Epithelial cell of proximal tubule (primary cell): ENCODE data around the gene ASIC3. TPM values are rescaled to one million over a fixed set of nuclear protein-coding genes. Genes with fewer than 3 reads are reported as not detected.

Experiments used
- DNase-seq: peaks from one replicate; pipeline ENCODE4 v3.0.0-alpha.2; 2011; ENCODE audit warnings: low read depth
- H3K4me3 ChIP-seq: 2 replicates; pipeline ENCODE4 v1.5.1; 2011; ENCODE audit warnings: low read depth, mild to moderate bottlenecking, low read length
- total RNA-seq: library from RNA; depleted of rRNA; stranded (reverse); fragments of >200 nt; gene quantifications from 2 replicates; pipeline ENCODE4 v1.2.3, GENCODE V29; 2015
- TF ChIP-seq, protein P1 (sequence below): conservative IDR thresholded peaks from 2 replicates; pipeline ENCODE4 v1.5.1; 2012; ENCODE audit warnings: low read depth, mild to moderate bottlenecking, low read length

The ASIC3 gene
- total RNA-seq, 1 donor from 2014 or later: 2.5 TPM

DNA sequence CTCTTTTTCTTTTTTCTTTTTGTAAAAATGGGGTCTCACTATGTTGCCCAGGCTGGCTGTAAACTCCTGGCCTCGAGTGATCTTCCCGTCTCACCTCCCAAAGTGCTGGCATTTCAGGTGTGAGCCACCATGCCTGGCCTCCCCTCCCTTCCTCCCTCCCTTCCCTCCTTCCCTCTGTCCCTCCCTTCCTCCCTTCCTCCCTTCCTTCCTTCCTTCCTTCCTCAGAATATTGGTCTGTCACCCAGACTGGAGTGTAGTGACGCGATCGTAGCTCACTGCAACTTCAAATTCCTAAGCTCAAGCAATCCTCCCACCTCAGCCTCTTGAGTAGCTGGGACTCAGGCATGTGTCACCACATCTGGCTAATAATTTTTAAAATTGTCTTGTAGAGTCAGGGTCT is 46.3 kb downstream of the ASIC3 start:
- TF ChIP-seq, protein P1, sequence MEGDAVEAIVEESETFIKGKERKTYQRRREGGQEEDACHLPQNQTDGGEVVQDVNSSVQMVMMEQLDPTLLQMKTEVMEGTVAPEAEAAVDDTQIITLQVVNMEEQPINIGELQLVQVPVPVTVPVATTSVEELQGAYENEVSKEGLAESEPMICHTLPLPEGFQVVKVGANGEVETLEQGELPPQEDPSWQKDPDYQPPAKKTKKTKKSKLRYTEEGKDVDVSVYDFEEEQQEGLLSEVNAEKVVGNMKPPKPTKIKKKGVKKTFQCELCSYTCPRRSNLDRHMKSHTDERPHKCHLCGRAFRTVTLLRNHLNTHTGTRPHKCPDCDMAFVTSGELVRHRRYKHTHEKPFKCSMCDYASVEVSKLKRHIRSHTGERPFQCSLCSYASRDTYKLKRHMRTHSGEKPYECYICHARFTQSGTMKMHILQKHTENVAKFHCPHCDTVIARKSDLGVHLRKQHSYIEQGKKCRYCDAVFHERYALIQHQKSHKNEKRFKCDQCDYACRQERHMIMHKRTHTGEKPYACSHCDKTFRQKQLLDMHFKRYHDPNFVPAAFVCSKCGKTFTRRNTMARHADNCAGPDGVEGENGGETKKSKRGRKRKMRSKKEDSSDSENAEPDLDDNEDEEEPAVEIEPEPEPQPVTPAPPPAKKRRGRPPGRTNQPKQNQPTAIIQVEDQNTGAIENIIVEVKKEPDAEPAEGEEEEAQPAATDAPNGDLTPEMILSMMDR: no peak
- H3K4me3 ChIP-seq: no peak overlapping the region
- DNase-seq: no peak

DNA sequence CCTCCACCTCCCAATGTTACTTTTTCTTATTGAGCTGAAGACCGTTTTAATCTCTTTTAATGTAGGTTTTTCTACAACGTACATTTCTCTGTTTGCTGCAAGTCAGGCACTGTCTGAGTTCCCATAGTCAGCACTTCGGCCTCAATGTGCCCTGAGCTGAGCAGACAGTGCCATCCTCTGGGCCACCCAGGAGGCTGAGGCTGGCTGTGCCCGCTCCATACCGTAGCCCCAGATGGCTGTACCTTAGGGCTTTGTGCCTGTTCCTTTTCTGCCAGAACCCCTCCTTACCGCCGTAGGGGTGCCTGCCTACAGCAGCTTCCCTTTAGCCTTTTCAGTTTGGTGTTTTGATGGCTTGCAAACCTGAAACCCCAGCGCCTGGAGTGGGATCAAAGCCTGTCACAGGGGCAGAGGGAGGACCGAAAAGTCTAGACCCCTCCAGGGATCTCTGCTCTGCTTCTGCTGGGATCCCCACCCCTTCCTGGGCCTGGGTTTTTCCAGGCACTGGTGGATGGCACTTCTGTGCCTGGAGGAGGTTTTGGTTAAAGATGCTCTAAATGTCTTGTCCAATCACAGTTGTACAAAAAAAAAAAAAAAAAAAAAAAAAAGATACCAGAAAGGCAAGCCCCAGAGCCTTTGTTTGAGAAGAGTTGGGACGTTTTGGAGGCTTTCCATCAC is 46.9 kb downstream of the ASIC3 start:
- TF ChIP-seq, protein P1: no peak
- DNase-seq: no peak
- H3K4me3 ChIP-seq: no peak overlapping the region

DNA sequence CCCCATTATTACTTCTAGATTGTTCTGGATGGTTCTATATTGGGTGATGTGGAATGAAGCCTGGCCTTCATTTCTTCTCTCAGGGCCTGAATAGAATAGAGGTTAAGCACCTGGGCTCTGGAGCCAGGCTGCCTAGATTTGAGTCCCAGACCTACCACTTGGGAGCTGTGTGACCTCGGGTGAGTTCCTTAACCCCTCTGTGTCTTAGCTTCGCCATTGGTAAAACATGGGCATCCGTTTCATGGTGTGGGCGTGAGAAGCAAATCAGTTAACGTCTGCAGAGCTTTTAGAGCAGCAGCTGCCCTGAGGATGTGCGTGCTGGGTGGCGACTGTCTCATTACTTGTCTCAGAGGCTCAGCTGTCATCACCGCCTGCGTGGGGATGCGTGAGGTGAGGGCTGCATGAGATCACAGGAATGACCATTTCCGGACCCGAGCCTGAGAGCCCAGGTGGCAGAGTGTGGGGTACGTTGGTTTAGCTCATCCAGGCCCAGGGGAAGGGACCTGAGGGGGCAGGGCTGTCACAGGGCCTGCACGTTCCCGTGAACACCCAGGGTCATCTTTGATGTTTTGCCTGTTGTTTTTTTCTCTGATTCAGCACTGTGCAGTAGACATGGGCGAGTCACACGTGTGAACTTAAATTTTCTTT is 47.6 kb downstream of the ASIC3 start:
- H3K4me3 ChIP-seq: no peak overlapping the region
- no peak for DNase-seq
- TF ChIP-seq, protein P1: no peak

DNA sequence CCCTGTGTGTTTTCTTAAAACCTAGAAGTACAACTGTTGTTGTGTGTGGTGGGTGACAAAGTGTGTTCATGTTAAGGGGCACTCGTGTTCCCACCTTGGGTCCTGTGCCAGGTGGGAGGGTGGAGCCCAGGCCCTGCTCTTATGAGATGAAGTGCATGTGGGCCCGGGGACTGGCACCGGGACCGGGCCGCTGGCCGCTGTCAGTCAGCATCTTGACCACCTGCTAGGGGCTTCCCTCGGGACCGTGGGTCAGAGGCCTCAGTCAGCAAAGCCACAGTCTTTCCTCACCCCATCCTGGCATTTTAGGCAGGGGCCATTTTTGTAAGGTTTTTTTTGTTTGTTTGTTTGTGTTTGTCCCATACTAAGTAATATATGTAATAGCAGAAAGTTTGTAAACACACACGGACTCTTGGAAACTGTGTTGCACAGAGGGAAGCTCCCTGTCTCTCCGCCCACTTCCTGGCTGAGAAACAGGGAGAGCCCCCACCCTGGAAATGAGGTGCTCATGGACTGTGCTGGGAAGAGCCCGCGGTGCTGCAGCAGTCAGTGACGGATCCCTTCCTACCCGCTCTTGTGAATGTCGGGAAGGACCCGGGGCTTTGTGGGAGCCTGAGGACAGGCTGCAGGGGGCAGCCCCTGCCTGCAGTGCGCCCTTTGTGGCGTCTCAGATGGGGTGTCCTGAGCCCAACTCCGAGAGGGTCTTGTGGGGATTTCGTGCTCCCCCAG is 51.3 kb downstream of the ASIC3 start:
- no peak overlapping the region for H3K4me3 ChIP-seq
- DNase-seq: no peak
- TF ChIP-seq, protein P1: no peak

DNA sequence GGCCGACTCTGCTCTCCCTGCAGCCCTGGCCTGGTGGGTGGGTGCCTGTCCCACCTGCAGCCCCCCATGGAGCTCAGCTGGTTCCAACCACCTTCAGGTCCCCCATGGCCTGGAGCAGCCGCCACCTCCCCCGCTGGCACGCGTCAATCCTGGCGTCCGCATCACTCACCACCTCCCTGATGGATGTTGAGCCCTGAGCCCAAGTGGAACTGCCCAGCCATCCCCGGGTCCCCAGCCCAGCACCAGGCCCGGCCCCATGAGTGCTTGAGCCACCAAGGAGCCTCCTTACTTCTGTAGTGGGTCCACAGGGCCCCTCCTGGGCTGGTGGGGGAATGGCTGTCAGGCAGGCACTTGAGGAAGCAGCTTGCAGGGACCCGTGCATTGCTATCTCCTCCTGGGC is 52.6 kb downstream of the ASIC3 start:
- no peak for DNase-seq
- TF ChIP-seq, protein P1: no peak
- H3K4me3 ChIP-seq: no peak overlapping the region

DNA sequence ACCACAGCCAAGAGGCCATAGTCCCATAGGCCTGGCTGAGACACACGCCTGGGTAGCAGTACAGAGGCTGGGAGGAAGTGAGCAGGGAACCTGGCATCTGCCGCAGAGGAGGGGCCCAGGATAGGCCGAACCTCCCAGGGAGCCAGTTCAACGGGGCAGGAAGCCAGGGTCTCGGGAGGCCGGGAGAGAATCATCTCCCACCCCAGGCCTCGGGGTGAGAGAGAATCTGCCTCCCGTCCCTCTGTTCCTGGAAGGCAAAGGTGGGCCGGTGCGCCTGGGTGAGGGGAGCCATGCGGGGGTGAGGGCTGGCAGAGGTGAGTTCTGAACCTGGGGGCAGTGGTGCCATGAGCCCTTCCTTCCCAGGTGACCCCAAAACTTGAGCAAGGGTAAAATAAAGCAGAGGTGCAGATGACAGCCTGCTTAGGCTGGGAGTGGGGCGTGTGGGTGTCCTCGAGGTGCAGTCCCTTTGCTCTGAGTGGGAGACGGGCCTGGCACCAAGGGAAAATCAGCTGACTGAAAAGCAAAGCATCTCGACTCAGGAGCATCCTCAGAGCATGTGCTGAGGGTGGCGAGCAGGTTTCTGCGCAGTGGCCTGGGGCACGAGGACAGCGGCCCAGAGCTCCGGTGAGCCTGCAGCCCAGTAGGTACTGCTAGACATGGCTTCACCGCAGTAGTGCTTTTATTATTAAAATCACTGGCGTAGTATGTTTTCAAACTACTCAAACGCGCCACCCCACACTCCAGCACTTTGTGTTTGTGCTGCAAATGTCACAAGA is 53.5 kb downstream of the ASIC3 start:
- no peak for DNase-seq
- TF ChIP-seq, protein P1: no peak

More for the DNA sequence above, 53.5 kb downstream of the ASIC3 start:
- H3K4me3 ChIP-seq: no peak overlapping the region

Other genes with a start within 250 kb of the ASIC3 start
- 1.7 TPM in 1 of 2 replicates, not detected in the other for gene TMEM176B, start 248.2 kb upstream of the ASIC3 start, total RNA-seq
- 12.4 TPM in 1 of 2 replicates, not detected in the other for gene TMEM176A, start 247.8 kb upstream of the ASIC3 start, total RNA-seq
- gene AOC1, start 196.0 kb upstream of the ASIC3 start, total RNA-seq: 2.8 TPM in 1 of 2 replicates, not detected in the other
- 1.9 TPM in 2 replicates for gene KCNH2, start 70.2 kb upstream of the ASIC3 start, total RNA-seq
- gene NOS3, start 57.5 kb upstream of the ASIC3 start, total RNA-seq: 1.2 and 1.9 TPM in 2 replicates
- gene ATG9B, start 24.0 kb upstream of the ASIC3 start, total RNA-seq: 0.07 and 1.1 TPM in 2 replicates
- gene ABCB8, start 20.1 kb upstream of the ASIC3 start, total RNA-seq: 31.8 and 36.7 TPM in 2 replicates
- 19.3 and 21.1 TPM in 2 replicates for gene CDK5, start 9.4 kb downstream of the ASIC3 start, total RNA-seq
- 115 and 164 TPM in 2 replicates for gene SLC4A2, start 11.1 kb downstream of the ASIC3 start, total RNA-seq
- 61.2 and 89.8 TPM in 2 replicates for gene FASTK, start 32.3 kb downstream of the ASIC3 start, total RNA-seq
- gene TMUB1, start 35.0 kb downstream of the ASIC3 start, total RNA-seq: 73.7 and 94.9 TPM in 2 replicates
- 54.1 and 60.1 TPM in 2 replicates for gene AGAP3, start 37.9 kb downstream of the ASIC3 start, total RNA-seq
- gene GBX1, start 119.2 kb downstream of the ASIC3 start, total RNA-seq: not detected in 2 replicates
- gene ASB10, start 138.7 kb downstream of the ASIC3 start, total RNA-seq: not detected in 2 replicates
- not detected in 2 replicates for gene H2BK1, start 162.0 kb downstream of the ASIC3 start, total RNA-seq
- gene ABCF2, start 178.7 kb downstream of the ASIC3 start, total RNA-seq: 37.8 and 80.5 TPM in 2 replicates
- 40.1 and 45.6 TPM in 2 replicates for gene CHPF2, start 184.0 kb downstream of the ASIC3 start, total RNA-seq
- gene SMARCD3, start 200.2 kb downstream of the ASIC3 start, total RNA-seq: 6.9 and 8.1 TPM in 2 replicates